Endothelial cell of umbilical vein (primary cell): ENCODE results near the gene OR8A1.

Source experiments
- CTCF ChIP-seq, 2 donors: IDR thresholded peaks; 1 replicate in 1 of 2; 2 replicates in 1 of 2; pipeline ENCODE4 v1.5.1; 2011; ENCODE audit warnings: low read length in 2 of 2, mild to moderate bottlenecking in 2 of 2, moderate library complexity in 2 of 2, control low read depth in 1 of 2, inconsistent platforms in 1 of 2, low read depth in 1 of 2; ENCODE audit not compliant: insufficient read depth in 1 of 2; ENCODE audit errors: extremely low read depth in 1 of 2
- POLR2AphosphoS5 ChIP-seq: IDR thresholded peaks from 2 replicates; pipeline ENCODE4 v1.6.1; 2012; ENCODE audit warnings: low read depth, mild to moderate bottlenecking, control low read depth, low read length, moderate library complexity; ENCODE audit not compliant: insufficient read depth

GRCh38 chr11:124538019-124538418, 31.8 kb upstream of the OR8A1 start:
- TF ChIP-seq CTCF (IDR thresholded peaks at IDR 0.05; ENCODE audit: extremely low read depth in 1 of 2, insufficient read depth in 1 of 2, low read depth in 1 of 2, low read length in 2 of 2) (no peak), POLR2AphosphoS5 (no peak)
